ENCODE results near the gene CHST11.

- TF ChIP-seq POLR2A (IDR thresholded peaks at IDR 0.05) (no peak), CTCF (IDR thresholded peaks at IDR 0.05) (no peak), EP300 (IDR thresholded peaks at IDR 0.05) (no peak)
Observed at GRCh38 chr12:104496336-104496735, 39.6 kb downstream of the CHST11 start.

Measured in ovary (tissue), 3 donors.